GM23248 (cell line): Measurements from ENCODE around the gene PAPPA2.

Experiments
- EZH2 ChIP-seq: fragments of 200-600 bp; sonication (generic); IDR thresholded peaks from 2 replicates; pipeline ENCODE4 v1.6.1; 2018; ENCODE audit warnings: antibody characterized with exemption, mild to moderate bottlenecking; ENCODE audit not compliant: insufficient read depth, poor library complexity, severe bottlenecking
- EZH2phosphoT487 ChIP-seq: fragments of 200-600 bp; sonication (generic); IDR thresholded peaks from 2 replicates; pipeline ENCODE4 v1.6.1; 2018; ENCODE audit warnings: antibody characterized with exemption, moderate library complexity, mild to moderate bottlenecking, low read depth; ENCODE audit not compliant: insufficient read depth

- TF ChIP-seq EZH2phosphoT487 (no peak), EZH2 (no peak)
Measured at GRCh38 chr1:176719447-176719846, 256.5 kb downstream of the PAPPA2 start.
